GM18909 (cell line): Measurements from ENCODE around the gene ATF2.

Source experiments
- ATAC-seq: cut with Tn5 transposase; IDR thresholded peaks from one replicate; pipeline ENCODE4 v1.9.1; 2021; ENCODE audit warnings: mild to moderate bottlenecking; ENCODE audit not compliant: unreplicated experiment, poor library complexity

ATF2 gene

DNA sequence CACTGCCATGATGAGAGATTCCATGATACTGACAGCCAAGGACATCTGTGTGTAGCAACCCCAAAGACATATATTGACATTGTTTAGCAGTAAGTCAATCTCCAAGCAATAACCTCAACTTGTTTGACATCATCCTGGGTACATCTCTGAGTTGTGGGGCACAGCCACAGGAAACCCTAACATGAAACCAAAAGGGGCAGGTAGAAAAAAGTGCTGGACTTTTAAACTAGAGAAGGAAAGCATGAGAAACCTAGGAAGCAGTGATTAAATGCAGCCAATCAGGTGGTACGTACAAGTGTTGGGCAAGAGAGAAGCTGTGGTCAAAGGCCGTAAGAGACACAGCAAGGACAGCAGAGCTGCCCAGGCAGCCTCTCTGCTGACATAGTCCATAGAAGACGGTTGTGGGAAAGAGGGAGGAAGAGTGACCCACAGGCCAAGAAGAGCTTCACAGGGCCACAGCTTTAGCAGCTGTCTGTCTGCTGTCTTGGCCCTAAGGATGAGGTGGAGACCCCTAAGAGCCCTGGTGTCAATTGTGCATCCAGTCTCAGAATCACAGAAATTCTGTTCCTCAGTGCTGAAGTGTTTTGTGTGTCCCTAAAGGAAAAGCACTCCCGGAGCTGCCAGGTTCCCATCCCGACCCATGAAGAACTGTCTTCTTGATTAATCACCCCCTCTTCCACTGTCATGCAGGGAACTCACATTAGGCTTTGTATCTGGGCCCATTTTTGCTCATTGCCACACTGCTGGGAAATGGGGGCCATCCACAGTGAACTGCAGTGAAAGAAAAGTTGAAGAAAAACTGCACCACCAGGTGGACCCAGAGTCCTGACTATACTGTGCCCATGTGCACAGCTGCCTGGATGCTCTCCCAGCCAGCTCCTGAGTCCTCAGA is 137.4 kb downstream of the ATF2 start:
- ATAC-seq = no peak

DNA sequence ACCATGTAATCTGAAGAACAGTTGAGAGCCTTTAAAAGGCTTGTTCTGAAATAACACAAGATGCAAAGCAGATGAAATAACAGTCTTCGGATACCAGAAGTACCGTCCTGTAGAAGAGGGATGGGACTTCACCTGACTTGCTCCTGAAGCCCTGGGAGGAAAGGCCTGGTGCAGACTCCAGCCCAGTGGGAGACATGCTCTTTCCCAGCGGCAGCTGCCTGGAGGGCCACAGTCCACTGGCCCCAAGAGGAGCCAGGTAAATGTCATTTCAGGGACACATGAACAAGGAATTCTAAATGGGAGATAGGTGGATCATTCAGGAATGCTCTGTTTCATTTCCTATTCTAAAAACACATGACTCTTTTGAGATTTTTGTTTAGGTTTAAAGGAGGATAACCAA is 140.2 kb downstream of the ATF2 start:
- no peak for ATAC-seq

GRCh38 chr2:175026385-175026784 is 141.6 kb downstream of the ATF2 start:
- ATAC-seq = no peak

DNA sequence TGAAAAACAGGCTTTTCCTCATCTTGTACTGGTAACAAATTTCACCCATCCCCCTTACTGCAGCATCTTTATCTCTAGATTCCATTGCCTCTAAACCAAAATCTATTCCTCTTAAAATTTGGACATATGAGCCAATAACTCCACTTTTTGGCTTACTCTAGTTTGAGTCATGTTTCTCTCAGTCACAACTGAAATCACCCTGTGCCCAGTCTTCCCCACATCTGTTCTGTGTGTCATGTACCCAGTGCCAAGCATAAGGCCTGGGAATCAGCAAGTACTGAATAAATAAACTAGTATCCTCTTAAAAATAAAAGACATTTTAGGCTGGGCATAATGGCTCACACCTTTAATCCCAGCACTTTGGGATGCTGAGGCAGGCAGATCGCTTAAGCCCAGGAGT is 142.1 kb downstream of the ATF2 start:
- no peak for ATAC-seq

DNA sequence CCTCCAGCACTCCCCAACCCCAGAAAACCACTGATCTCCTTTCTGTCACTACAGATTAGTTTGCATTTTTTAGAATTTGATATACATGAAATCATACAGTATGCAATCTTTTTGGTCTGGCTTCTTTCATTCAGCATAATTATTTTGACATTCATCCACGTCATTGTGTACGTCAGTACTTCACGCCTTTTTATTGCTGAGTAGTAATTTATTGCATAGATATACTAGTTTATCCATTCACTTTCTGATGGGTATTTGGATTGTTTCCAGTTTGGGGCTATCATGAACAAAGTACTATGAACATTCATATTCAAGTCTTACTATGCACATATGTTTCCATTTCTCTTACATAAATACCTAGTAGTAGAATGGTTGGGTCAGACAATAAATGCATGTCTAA is 142.8 kb downstream of the ATF2 start:
- ATAC-seq = no peak

DNA sequence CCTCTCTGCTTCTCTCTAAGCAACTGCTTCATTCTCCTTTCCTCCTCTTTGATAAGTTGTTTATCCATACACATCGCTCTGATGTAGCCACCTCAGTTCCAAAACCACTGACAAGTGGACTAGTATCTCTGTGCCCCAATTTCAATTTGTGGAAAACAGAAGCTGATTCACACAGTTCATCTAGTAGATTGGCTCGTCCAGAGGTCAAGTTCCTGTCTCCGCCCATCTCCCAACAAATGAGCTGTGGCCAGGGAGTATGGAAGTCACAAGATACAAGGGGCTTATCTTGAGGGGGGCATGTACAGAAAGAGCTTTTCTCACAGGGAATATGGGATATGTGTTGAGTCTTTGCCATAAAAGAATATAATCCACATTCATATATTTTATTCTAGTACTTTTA is 145.1 kb downstream of the ATF2 start:
- ATAC-seq = no peak
